ENCODE data around the gene VIM.

VIM gene

DNA sequence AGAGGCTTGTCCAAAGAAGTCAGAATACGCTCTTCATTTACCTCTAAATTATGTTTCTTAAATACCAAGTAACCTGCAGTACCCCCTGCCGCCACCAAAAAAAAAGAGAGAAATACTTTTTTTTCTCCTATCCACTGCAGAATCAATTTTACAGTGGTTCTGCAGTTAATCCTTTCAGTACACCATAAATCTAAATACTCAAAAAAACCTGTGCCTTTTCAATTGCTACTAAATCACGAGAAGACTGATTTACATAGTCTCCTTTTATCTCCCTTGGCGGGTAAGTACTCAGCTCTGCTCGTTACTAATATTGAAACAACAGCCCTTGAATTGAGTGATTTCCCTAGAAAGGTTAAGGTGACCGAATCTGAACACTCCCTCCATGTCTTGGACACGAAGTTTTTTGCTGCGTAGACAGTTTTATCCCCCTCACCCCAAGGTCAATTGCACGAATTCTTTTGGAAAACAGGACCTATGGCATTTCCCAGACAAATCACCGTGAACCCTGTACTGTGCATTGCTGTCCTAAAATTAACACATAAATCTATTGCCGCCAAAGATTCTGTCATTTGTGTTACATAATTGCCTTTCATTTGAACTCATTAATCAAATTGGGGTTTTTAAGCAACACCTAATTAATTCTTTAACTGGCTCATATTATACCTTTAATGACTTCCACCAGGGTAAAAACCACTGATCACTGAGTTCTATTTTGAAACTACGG is 512 bp upstream of the VIM start:
- peak; percentile 70 for DNase-seq (ENCODE audit: low spot score)
- in situ Hi-C loops (cut with MboI; ENCODE audit: low pct_unique_long_range_greater_than_20kb, low sequenced_read_pairs, unreplicated experiment), result no loop called here
- no peak for TF ChIP-seq CTCF (IDR thresholded peaks at IDR 0.05; ENCODE audit: extremely low read depth, insufficient read depth, missing control alignments)

- peak; percentile 54 for DNase-seq (ENCODE audit: low spot score)
- TF ChIP-seq CTCF (IDR thresholded peaks at IDR 0.05; ENCODE audit: extremely low read depth, insufficient read depth, missing control alignments), result no peak
- in situ Hi-C loops (cut with MboI; ENCODE audit: low pct_unique_long_range_greater_than_20kb, low sequenced_read_pairs, unreplicated experiment), result no loop called here
Observed at GRCh38 chr10:17229016-17229716, 1.1 kb downstream of the VIM start.

- no peak for DNase-seq (ENCODE audit: low spot score)
- no peak for TF ChIP-seq CTCF (IDR thresholded peaks at IDR 0.05; ENCODE audit: extremely low read depth, insufficient read depth, missing control alignments)
- in situ Hi-C loops (cut with MboI; ENCODE audit: low pct_unique_long_range_greater_than_20kb, low sequenced_read_pairs, unreplicated experiment), result no loop called here
Observed at GRCh38 chr10:17229717-17229966, 1.6 kb downstream of the VIM start.

DNA sequence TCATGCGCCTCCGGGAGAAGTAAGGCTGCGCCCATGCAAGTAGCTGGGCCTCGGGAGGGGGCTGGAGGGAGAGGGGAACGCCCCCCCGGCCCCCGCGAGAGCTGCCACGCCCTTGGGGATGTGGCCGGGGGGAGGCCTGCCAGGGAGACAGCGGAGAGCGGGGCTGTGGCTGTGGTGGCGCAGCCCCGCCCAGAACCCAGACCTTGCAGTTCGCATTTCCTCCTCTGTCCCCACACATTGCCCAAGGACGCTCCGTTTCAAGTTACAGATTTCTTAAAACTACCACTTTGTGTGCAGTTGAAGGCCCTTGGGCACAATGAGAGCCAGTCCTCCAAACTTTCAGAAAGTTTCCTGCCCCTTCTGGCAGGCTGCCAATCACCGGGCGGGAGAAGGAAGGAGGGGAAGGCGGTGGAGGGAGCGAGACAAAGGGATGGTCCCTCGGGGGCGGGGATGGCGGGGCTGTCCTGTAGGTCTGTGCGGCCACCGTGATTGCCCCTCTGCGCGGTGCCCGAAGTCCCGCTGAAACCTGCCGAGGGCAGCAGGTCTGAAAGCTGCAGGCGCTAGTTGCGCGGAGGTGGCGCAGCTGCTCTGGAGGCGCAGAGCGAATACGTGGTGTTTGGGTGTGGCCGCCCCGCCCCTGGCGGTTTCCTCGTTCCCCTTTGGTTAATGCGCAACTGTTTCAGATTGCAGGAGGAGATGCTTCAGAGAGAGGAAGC is 2.1 kb downstream of the VIM start:
- DNase-seq (ENCODE audit: low spot score), result peak; percentile 63
- no peak for TF ChIP-seq CTCF (IDR thresholded peaks at IDR 0.05; ENCODE audit: extremely low read depth, insufficient read depth, missing control alignments)
- in situ Hi-C loops (cut with MboI; ENCODE audit: low pct_unique_long_range_greater_than_20kb, low sequenced_read_pairs, unreplicated experiment), result no loop called here

- no peak for DNase-seq (ENCODE audit: low spot score)
- in situ Hi-C loops (cut with MboI; ENCODE audit: low pct_unique_long_range_greater_than_20kb, low sequenced_read_pairs, unreplicated experiment), result no loop called here
- no peak for TF ChIP-seq CTCF (IDR thresholded peaks at IDR 0.05; ENCODE audit: extremely low read depth, insufficient read depth, missing control alignments)
Observed at GRCh38 chr10:17231788-17232187, 3.7 kb downstream of the VIM start.

- peak; percentile 46 for DNase-seq (ENCODE audit: low spot score)
- in situ Hi-C loops (cut with MboI; ENCODE audit: low pct_unique_long_range_greater_than_20kb, low sequenced_read_pairs, unreplicated experiment), result no loop called here
- TF ChIP-seq CTCF (IDR thresholded peaks at IDR 0.05; ENCODE audit: extremely low read depth, insufficient read depth, missing control alignments), result no peak
Observed at GRCh38 chr10:17232276-17232960, 4.4 kb downstream of the VIM start.

All from GM13977 (cell line).